Ishikawa (cell line): ENCODE results near the gene ATP5F1D.

Experiments
- CEBPB ChIP-seq: IDR thresholded peaks from 2 replicates; pipeline ENCODE4 v1.6.1; 2012
- CREB1 ChIP-seq: IDR thresholded peaks from 2 replicates; pipeline ENCODE4 v1.6.1; 2012; ENCODE audit warnings: low read depth
- EGR1 ChIP-seq: IDR thresholded peaks from 2 replicates; pipeline ENCODE4 v1.6.1; 2012
- EP300 ChIP-seq: IDR thresholded peaks from 2 replicates; pipeline ENCODE4 v1.6.1; 2012; ENCODE audit warnings: borderline replicate concordance
- FOXM1 ChIP-seq: IDR thresholded peaks from 2 replicates; pipeline ENCODE4 v1.6.1; 2012; ENCODE audit warnings: low read depth, borderline replicate concordance
- MAX ChIP-seq: IDR thresholded peaks from 2 replicates; pipeline ENCODE4 v1.6.1; 2012
- NFIC ChIP-seq: IDR thresholded peaks from 2 replicates; pipeline ENCODE4 v1.6.1; 2012
- RAD21 ChIP-seq: IDR thresholded peaks from 2 replicates; pipeline ENCODE4 v1.6.1; 2012; ENCODE audit warnings: low read depth
- TAF1 ChIP-seq: IDR thresholded peaks from 2 replicates; pipeline ENCODE4 v1.6.1; 2012; ENCODE audit warnings: low read depth, mild to moderate bottlenecking
- TCF12 ChIP-seq: IDR thresholded peaks from 2 replicates; pipeline ENCODE4 v1.6.1; 2012; ENCODE audit warnings: low read depth
- TEAD4 ChIP-seq: IDR thresholded peaks from 2 replicates; pipeline ENCODE4 v1.6.1; 2012
- YY1 ChIP-seq: IDR thresholded peaks from 2 replicates; pipeline ENCODE4 v1.6.1; 2012; ENCODE audit warnings: low read depth
- ZBTB7A ChIP-seq: IDR thresholded peaks from 2 replicates; pipeline ENCODE4 v1.6.1; 2012; ENCODE audit warnings: low read depth
- TF ChIP-seq, protein P1 (sequence below): IDR thresholded peaks from 2 replicates; pipeline ENCODE4 v1.6.1; 2012; ENCODE audit warnings: low read depth, mild to moderate bottlenecking
- TF ChIP-seq, protein P2 (sequence below): IDR thresholded peaks from 2 replicates; pipeline ENCODE4 v1.6.1; 2012

Gene ATP5F1D

DNA sequence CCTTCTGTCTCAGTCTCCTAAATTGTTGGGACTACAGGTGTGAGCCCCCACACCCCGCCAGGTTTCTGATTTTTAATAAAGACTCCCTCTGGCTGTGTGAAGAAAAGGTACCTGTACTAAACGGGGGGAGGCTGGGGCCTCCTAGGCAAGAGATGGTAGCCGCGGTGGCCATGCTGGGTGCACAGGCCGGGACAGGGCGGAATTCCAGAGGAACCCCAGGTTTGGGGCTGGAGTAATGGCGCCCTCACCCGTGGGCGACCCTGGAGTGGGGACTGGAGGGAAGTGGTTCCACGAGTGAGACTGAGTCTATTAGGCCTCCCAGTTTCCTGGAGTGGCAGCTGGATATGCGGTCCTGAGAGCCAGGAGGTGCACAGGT lies 2.1 kb upstream of the ATP5F1D start:
- TF ChIP-seq EP300 (no peak), TAF1 (no peak), RAD21 (no peak), MAX (no peak), CEBPB (no peak), NFIC (no peak), EGR1 (no peak), FOXM1 (no peak), CREB1 (no peak), YY1 (no peak)
- TF ChIP-seq, protein P1, sequence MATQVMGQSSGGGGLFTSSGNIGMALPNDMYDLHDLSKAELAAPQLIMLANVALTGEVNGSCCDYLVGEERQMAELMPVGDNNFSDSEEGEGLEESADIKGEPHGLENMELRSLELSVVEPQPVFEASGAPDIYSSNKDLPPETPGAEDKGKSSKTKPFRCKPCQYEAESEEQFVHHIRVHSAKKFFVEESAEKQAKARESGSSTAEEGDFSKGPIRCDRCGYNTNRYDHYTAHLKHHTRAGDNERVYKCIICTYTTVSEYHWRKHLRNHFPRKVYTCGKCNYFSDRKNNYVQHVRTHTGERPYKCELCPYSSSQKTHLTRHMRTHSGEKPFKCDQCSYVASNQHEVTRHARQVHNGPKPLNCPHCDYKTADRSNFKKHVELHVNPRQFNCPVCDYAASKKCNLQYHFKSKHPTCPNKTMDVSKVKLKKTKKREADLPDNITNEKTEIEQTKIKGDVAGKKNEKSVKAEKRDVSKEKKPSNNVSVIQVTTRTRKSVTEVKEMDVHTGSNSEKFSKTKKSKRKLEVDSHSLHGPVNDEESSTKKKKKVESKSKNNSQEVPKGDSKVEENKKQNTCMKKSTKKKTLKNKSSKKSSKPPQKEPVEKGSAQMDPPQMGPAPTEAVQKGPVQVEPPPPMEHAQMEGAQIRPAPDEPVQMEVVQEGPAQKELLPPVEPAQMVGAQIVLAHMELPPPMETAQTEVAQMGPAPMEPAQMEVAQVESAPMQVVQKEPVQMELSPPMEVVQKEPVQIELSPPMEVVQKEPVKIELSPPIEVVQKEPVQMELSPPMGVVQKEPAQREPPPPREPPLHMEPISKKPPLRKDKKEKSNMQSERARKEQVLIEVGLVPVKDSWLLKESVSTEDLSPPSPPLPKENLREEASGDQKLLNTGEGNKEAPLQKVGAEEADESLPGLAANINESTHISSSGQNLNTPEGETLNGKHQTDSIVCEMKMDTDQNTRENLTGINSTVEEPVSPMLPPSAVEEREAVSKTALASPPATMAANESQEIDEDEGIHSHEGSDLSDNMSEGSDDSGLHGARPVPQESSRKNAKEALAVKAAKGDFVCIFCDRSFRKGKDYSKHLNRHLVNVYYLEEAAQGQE, result no peak
- TF ChIP-seq, protein P2, sequence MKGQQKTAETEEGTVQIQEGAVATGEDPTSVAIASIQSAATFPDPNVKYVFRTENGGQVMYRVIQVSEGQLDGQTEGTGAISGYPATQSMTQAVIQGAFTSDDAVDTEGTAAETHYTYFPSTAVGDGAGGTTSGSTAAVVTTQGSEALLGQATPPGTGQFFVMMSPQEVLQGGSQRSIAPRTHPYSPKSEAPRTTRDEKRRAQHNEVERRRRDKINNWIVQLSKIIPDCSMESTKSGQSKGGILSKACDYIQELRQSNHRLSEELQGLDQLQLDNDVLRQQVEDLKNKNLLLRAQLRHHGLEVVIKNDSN, result no peak

- no peak for TF ChIP-seq TEAD4
- TF ChIP-seq CREB1, result peak; percentile 85
- peak; percentile 76; the same call in 1 of the 2 replicates for TF ChIP-seq RAD21
- TF ChIP-seq, protein P1, result no peak
- no peak for TF ChIP-seq FOXM1
- TF ChIP-seq, protein P2, result no peak
- peak; percentile 40; the same call in 1 of the 2 replicates for TF ChIP-seq TCF12
- TF ChIP-seq EGR1, result peak; percentile 78
- TF ChIP-seq TAF1, result peak; percentile 25; the same call in 1 of the 2 replicates
- TF ChIP-seq MAX, result peak; percentile 41; the same call in 1 of the 2 replicates
- TF ChIP-seq ZBTB7A, result peak; percentile 94
- TF ChIP-seq YY1, result no peak
Observed at GRCh38 chr19:1239796-1240737, 1.5 kb upstream of the ATP5F1D start.

GRCh38 chr19:1240925-1241324 lies 626 bp upstream of the ATP5F1D start:
- TF ChIP-seq ZBTB7A, result no peak
- no peak for TF ChIP-seq CREB1
- TF ChIP-seq, protein P2, result no peak
- TF ChIP-seq NFIC, result no peak
- TF ChIP-seq FOXM1, result no peak
- no peak for TF ChIP-seq TCF12
- TF ChIP-seq TAF1, result no peak
- no peak for TF ChIP-seq YY1
- TF ChIP-seq TEAD4, result no peak
- TF ChIP-seq, protein P1, result no peak
- TF ChIP-seq RAD21, result no peak
- no peak for TF ChIP-seq EGR1
- TF ChIP-seq MAX, result no peak
- TF ChIP-seq CEBPB, result no peak
